GM12892 (cell line): ENCODE measurements around the gene HTR2B.

Experiments
- POLR2A ChIP-seq: IDR thresholded peaks from 2 replicates; pipeline ENCODE4 v1.6.1; 2011; ENCODE audit warnings: low read depth, low read length, control low read depth
- TAF1 ChIP-seq: IDR thresholded peaks from 2 replicates; pipeline ENCODE4 v1.6.1; 2011; ENCODE audit warnings: low read depth, mild to moderate bottlenecking, control low read depth, low read length, borderline replicate concordance

- TF ChIP-seq POLR2A, result no peak
- no peak for TF ChIP-seq TAF1
These were observed 6.8 kb downstream of the HTR2B start for GRCh38 chr2:231117922-231118613.
